ENCODE measurements around the gene HEPACAM2. TPM values are rescaled to one million over a fixed set of nuclear protein-coding genes. Genes with fewer than 3 reads are reported as not detected.

HEPACAM2 gene
- total RNA-seq, 1 donor from 2014 or later = not detected

GRCh38 chr7:93175219-93175618 lies 51.0 kb downstream of the HEPACAM2 start:
- H3K4me3 ChIP-seq = no peak overlapping the region
- peaks cover 24% of the 10 kb centered on the region for H3K9me3 ChIP-seq (replicated peaks)
- no peak overlapping the region for H3K27ac ChIP-seq (replicated peaks)
- H3K4me1 ChIP-seq = no peaks in the 10 kb centered on the region
- H3K36me3 ChIP-seq = no peaks in the 10 kb centered on the region
- peaks cover 26% of the 10 kb centered on the region for H3K27me3 ChIP-seq (ENCODE audit: low read depth)
- intact Hi-C loops (cut with micrococcal nuclease) = no loop called here
- no peak for DNase-seq
- TF ChIP-seq, protein P1, sequence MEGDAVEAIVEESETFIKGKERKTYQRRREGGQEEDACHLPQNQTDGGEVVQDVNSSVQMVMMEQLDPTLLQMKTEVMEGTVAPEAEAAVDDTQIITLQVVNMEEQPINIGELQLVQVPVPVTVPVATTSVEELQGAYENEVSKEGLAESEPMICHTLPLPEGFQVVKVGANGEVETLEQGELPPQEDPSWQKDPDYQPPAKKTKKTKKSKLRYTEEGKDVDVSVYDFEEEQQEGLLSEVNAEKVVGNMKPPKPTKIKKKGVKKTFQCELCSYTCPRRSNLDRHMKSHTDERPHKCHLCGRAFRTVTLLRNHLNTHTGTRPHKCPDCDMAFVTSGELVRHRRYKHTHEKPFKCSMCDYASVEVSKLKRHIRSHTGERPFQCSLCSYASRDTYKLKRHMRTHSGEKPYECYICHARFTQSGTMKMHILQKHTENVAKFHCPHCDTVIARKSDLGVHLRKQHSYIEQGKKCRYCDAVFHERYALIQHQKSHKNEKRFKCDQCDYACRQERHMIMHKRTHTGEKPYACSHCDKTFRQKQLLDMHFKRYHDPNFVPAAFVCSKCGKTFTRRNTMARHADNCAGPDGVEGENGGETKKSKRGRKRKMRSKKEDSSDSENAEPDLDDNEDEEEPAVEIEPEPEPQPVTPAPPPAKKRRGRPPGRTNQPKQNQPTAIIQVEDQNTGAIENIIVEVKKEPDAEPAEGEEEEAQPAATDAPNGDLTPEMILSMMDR (IDR thresholded peaks at IDR 0.05; ENCODE audit: borderline replicate concordance) = no peak

- Histone ChIP-seq H3K36me3 (no peaks in the 10 kb centered on the region), H3K27me3 (ENCODE audit: low read depth) (peaks cover 26% of the 10 kb centered on the region)
- intact Hi-C loops (cut with micrococcal nuclease) = no loop called here
Observed at GRCh38 chr7:93172683-93173082, 53.6 kb downstream of the HEPACAM2 start.

GRCh38 chr7:93171606-93172226 lies 54.6 kb downstream of the HEPACAM2 start:
- no peak overlapping the region for H3K4me3 ChIP-seq
- H3K27ac ChIP-seq (replicated peaks) = no peak overlapping the region
- TF ChIP-seq, protein P1 (IDR thresholded peaks at IDR 0.05; ENCODE audit: borderline replicate concordance) = no peak
- no peaks in the 10 kb centered on the region for H3K4me1 ChIP-seq
- DNase-seq = no peak
- peaks cover 56% of the 10 kb centered on the region for H3K9me3 ChIP-seq (replicated peaks)
- H3K36me3 ChIP-seq = no peaks in the 10 kb centered on the region
- H3K27me3 ChIP-seq (ENCODE audit: low read depth) = peaks cover 26% of the 10 kb centered on the region
- intact Hi-C loops (cut with micrococcal nuclease) = no loop called here

More at GRCh38 chr7:93172683-93173082, 53.6 kb downstream of the HEPACAM2 start:
- H3K27ac ChIP-seq (replicated peaks) = no peak overlapping the region
- H3K9me3 ChIP-seq (replicated peaks) = peaks cover 48% of the 10 kb centered on the region
- no peaks in the 10 kb centered on the region for H3K4me1 ChIP-seq
- TF ChIP-seq, protein P1 (IDR thresholded peaks at IDR 0.05; ENCODE audit: borderline replicate concordance) = no peak
- H3K4me3 ChIP-seq = no peak overlapping the region
- no peak for DNase-seq

- intact Hi-C loops (cut with micrococcal nuclease) = no loop called here
- Histone ChIP-seq H3K27me3 (ENCODE audit: low read depth) (no peaks in the 10 kb centered on the region), H3K4me1 (no peaks in the 10 kb centered on the region), H3K27ac (replicated peaks) (no peak overlapping the region), H3K4me3 (no peak overlapping the region), H3K9me3 (replicated peaks) (peaks cover 37% of the 10 kb centered on the region), H3K36me3 (no peaks in the 10 kb centered on the region)
- DNase-seq = no peak
- TF ChIP-seq, protein P1 (IDR thresholded peaks at IDR 0.05; ENCODE audit: borderline replicate concordance) = no peak
Observed at GRCh38 chr7:93165447-93165846, 60.8 kb downstream of the HEPACAM2 start.

- Histone ChIP-seq H3K27me3 (ENCODE audit: low read depth) (no peaks in the 10 kb centered on the region), H3K4me3 (no peak overlapping the region), H3K36me3 (no peaks in the 10 kb centered on the region), H3K4me1 (no peaks in the 10 kb centered on the region), H3K9me3 (replicated peaks) (peaks cover 30% of the 10 kb centered on the region), H3K27ac (replicated peaks) (no peak overlapping the region)
- TF ChIP-seq, protein P1 (IDR thresholded peaks at IDR 0.05; ENCODE audit: borderline replicate concordance) = no peak
- no peak for DNase-seq
- intact Hi-C loops (cut with micrococcal nuclease) = no loop called here
Observed at GRCh38 chr7:93164766-93165165, 61.5 kb downstream of the HEPACAM2 start.

Measured in left ventricle myocardium inferior (tissue), 1 donor.